EH (cell line): ENCODE data around the gene ATP6V1B1.

Experiments used
- DNase-seq: peaks from one replicate; pipeline ENCODE4 v3.0.0-alpha.2; 2015; ENCODE audit warnings: low read depth

The ATP6V1B1 gene

GRCh38 chr2:70927138-70927537, 8.6 kb upstream of the ATP6V1B1 start:
- DNase-seq: no peak

- DNase-seq: no peak
These were observed 8.1 kb upstream of the ATP6V1B1 start for GRCh38 chr2:70927641-70928040.

GRCh38 chr2:70928366-70928765, 7.3 kb upstream of the ATP6V1B1 start:
- DNase-seq: no peak

- no peak for DNase-seq
These were observed 5.0 kb upstream of the ATP6V1B1 start for GRCh38 chr2:70930371-70931329.

- no peak for DNase-seq
These were observed 4.2 kb upstream of the ATP6V1B1 start for GRCh38 chr2:70931376-70932000.

GRCh38 chr2:70932631-70933230, 3.0 kb upstream of the ATP6V1B1 start:
- no peak for DNase-seq

GRCh38 chr2:70934981-70935380, 719 bp upstream of the ATP6V1B1 start:
- no peak for DNase-seq

GRCh38 chr2:70936165-70936978, 672 bp downstream of the ATP6V1B1 start:
- no peak for DNase-seq

- no peak for DNase-seq
These were observed 1.5 kb downstream of the ATP6V1B1 start for GRCh38 chr2:70936979-70937811.

- DNase-seq: no peak
These were observed 2.3 kb downstream of the ATP6V1B1 start for GRCh38 chr2:70937866-70938585.

- DNase-seq: no peak
These were observed 2.9 kb downstream of the ATP6V1B1 start for GRCh38 chr2:70938586-70938950.

GRCh38 chr2:70939001-70939838, 3.5 kb downstream of the ATP6V1B1 start:
- no peak for DNase-seq

GRCh38 chr2:70939839-70940580, 4.3 kb downstream of the ATP6V1B1 start:
- no peak for DNase-seq

GRCh38 chr2:70941186-70941585, 5.5 kb downstream of the ATP6V1B1 start:
- no peak for DNase-seq

- no peak for DNase-seq
These were observed 6.0 kb downstream of the ATP6V1B1 start for GRCh38 chr2:70941701-70942100.

- DNase-seq: no peak
These were observed 6.9 kb downstream of the ATP6V1B1 start for GRCh38 chr2:70942396-70943204.

GRCh38 chr2:70943205-70943871, 7.6 kb downstream of the ATP6V1B1 start:
- DNase-seq: no peak
